SK-N-MC (cell line): ENCODE data around the gene PTX4.

Experiments
- DNase-seq: peaks from one replicate; pipeline ENCODE4 v3.0.0-alpha.2; 2011; ENCODE audit warnings: low read depth, low spot score
- H3K27ac ChIP-seq: fragments of 200-600 bp; sonication (generic); 2 replicates; pipeline ENCODE4 v1.5.1; 2016; ENCODE audit warnings: mixed run types
- H3K36me3 ChIP-seq: fragments of 200-600 bp; sonication (generic); 2 replicates; pipeline ENCODE4 v1.6.1; 2017; ENCODE audit warnings: antibody characterized with exemption, low read length, mixed read lengths; ENCODE audit not compliant: insufficient read depth
- H3K4me3 ChIP-seq: fragments of 200-600 bp; sonication (generic); 2 replicates; pipeline ENCODE4 v1.5.1; 2016
- H3K9ac ChIP-seq: fragments of 200-600 bp; sonication (generic); 2 replicates; pipeline ENCODE4 v1.8.0; 2017; ENCODE audit warnings: mixed run types, mixed read lengths; ENCODE audit not compliant: insufficient read length
- H3K9me3 ChIP-seq: fragments of 200-600 bp; sonication (generic); 2 replicates; pipeline ENCODE4 v1.6.1; 2017; ENCODE audit warnings: low read depth, mild to moderate bottlenecking, antibody characterized with exemption, low read length, moderate library complexity, mixed read lengths
- EZH2 ChIP-seq: fragments of 200-600 bp; sonication (generic); IDR thresholded peaks from one replicate; pipeline ENCODE4 v1.6.1; 2017; ENCODE audit warnings: antibody characterized with exemption
- FOXP2 ChIP-seq: optimal IDR thresholded peaks from 2 replicates; pipeline ENCODE3; 2011; ENCODE audit warnings: mild to moderate bottlenecking, moderate library complexity; ENCODE audit not compliant: insufficient read depth; ENCODE audit errors: extremely low read length, control extremely low read depth
- POLR2AphosphoS5 ChIP-seq: IDR thresholded peaks from 2 replicates; pipeline ENCODE4 v1.6.1; 2012; ENCODE audit warnings: mild to moderate bottlenecking, low read depth, low read length, borderline replicate concordance

The PTX4 gene

DNA sequence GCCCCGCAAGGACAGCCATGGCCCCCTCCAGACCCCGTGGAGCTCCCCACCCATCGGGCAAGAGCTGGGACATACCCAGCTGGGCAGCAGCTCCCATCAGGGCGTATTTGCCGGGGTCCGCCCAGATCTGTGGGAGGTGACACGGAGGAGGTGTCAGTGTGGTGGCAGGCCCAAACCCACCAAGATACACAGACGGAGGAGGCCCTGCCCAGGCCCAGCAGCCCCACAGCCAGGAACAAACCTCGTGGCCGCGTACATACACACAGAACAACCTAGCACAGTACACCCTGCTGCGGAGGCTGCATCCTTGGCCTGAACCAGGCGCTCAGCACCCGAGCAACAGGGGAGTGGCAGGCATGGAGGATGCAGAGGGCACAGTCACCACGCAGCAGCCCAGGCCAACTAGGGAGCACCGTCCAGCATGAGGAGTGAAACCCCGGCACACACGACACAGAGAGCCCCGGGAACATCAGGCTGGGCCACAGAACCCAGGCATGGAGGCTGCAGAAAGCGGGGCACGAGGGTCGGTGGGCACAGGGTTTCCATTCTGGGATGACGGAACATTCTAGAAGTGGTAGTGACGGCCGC, 39.4 kb downstream of the PTX4 start:
- no peak for TF ChIP-seq POLR2AphosphoS5
- no peak for TF ChIP-seq FOXP2
- no peak for TF ChIP-seq EZH2
- H3K9ac ChIP-seq: no peak overlapping the region
- no peak overlapping the region for H3K4me3 ChIP-seq
- no peak overlapping the region for H3K27ac ChIP-seq
- H3K9me3 ChIP-seq: no peaks in the 10 kb centered on the region
- H3K36me3 ChIP-seq: peaks cover 5% of the 10 kb centered on the region; the same call in 1 of the 2 replicates
- DNase-seq: no peak

DNA sequence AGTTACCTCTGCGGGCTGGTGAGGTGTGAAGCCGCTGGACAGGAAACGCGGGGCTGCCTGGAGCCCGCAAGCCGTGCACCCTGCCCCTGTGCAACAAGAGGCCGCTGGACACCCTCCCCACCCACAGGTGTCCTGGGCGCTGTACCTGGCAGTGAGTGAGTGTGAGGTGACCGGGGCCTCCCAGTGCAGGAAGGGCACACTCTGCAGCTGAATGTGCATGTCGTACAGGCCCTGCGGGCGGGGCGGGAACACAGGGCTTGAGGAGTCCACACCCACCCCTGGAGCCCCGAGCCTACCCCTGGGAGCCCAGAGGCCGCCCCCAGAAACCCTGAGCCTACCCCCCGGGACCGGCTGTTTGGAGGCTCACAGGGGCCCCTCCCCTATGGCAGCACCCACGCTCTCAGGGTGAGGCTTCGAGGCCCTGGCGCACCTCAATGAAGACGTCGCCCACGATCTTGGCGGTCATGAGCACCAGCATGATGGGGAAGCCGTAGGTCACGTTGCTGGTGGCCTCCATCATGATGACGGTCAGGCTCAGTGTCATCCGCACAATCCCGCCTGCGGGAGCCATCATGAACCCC, 40.1 kb downstream of the PTX4 start:
- H3K27ac ChIP-seq: no peak overlapping the region
- H3K9ac ChIP-seq: no peak overlapping the region
- H3K36me3 ChIP-seq: peaks cover 3% of the 10 kb centered on the region; the same call in 1 of the 2 replicates
- no peak for TF ChIP-seq POLR2AphosphoS5
- TF ChIP-seq EZH2: no peak
- no peak for TF ChIP-seq FOXP2
- H3K9me3 ChIP-seq: no peaks in the 10 kb centered on the region
- H3K4me3 ChIP-seq: no peak overlapping the region
- no peak for DNase-seq

DNA sequence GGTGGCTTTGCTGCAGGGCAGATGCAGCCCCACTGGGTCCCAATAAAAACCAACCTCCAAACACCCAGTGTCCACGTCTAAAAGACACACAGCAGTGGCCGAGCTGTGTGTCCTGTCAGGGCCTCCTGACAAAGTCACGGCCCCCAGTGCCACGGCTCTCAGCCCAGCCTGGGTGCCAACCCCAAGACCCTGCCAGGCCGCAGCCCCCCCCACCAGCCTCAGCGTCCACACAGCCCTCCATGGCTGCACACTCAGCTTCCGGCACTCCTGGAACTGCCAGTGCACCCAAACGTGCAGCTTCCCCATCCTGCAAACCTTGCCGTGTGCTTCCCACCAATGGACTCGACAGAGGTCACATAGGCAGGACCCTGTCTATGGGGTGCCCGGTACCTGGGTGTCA, 40.8 kb downstream of the PTX4 start:
- TF ChIP-seq FOXP2: no peak
- no peak for TF ChIP-seq POLR2AphosphoS5
- no peak for TF ChIP-seq EZH2
- no peaks in the 10 kb centered on the region; the same call in 1 of the 2 replicates for H3K36me3 ChIP-seq
- no peak overlapping the region for H3K9ac ChIP-seq
- no peak overlapping the region for H3K4me3 ChIP-seq
- H3K27ac ChIP-seq: no peak overlapping the region
- no peak for DNase-seq
- no peaks in the 10 kb centered on the region for H3K9me3 ChIP-seq

DNA sequence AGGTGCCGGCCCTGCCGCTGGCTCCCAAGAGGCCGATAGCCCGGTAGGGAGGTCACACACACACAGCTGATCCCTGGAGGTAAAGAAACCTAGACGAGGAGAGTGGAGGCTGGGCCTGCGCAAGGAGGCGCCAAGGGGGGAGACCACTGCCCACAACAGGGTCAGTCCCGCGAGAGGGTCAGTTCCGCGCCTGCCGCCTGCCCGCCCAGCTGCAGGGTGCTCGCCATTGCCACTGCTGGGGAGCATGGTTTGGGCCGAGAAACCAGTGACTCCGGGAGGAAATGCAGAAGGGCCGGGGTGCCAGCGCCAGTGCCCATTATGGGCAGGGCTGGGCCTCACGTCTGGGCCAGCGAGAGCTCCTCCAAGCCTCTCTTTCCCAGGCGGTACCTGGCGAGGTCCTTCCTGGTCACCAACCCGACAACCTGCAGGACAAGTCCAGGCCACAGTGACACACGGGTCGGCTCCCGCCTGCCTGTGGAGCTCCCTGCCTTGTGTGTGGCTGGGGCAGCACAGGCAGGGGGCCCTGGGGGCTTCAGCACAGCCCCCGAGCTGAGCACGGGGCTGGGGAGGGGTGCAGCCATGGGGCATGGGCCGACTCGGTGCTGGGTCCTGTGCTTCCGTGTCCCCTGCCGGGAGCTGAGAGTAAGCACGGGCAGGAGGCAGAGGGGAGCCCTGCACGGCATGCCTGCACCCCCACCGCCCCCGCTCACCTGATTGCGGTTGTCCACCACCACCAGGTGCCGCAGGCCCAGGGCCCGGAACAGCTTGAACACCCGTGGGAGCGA, 42.3 kb downstream of the PTX4 start:
- Histone ChIP-seq H3K9me3 (no peaks in the 10 kb centered on the region), H3K4me3 (no peak overlapping the region), H3K27ac (no peak overlapping the region), H3K36me3 (no peaks in the 10 kb centered on the region; the same call in 1 of the 2 replicates), H3K9ac (no peak overlapping the region)
- TF ChIP-seq FOXP2: no peak
- no peak for TF ChIP-seq EZH2
- TF ChIP-seq POLR2AphosphoS5: no peak
- DNase-seq: no peak

DNA sequence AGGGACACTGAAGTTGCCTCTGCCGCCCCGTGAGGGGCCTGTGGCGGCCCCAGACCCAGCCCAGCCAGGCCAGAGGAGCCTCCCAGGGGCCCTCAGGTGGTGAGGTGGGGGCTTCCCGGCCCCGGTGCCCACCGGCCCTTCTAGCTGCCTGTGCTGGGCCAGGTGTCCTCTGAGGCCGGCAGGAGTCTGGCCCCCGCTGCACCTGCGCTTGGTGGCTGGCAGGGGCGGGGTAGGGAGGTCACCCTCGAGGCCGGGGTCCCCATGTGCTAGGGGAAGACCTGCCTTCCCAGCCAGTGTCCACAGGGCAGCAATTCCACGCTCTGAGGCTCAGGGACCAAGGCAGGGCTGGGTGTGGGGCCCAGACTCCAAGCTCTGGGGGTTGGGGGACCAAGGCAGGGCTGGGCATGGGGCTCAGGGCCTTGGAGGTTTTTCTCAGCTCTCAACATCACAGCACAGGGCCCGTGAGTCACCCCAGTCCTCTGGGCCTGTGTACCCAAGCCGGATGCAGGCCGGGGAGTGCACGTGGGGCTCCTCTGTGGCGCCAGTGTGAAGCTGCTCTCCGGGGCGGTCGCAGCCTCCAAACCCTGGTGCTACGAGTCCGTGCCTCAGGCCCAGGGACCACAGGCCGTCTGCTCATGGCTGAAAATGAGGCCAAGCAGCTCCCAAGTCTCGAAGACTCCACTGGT, 43.1 kb downstream of the PTX4 start:
- Histone ChIP-seq H3K27ac (no peak overlapping the region), H3K9ac (no peak overlapping the region), H3K4me3 (no peak overlapping the region), H3K9me3 (no peaks in the 10 kb centered on the region), H3K36me3 (no peaks in the 10 kb centered on the region)
- TF ChIP-seq POLR2AphosphoS5 (no peak), EZH2 (no peak), FOXP2 (no peak)
- DNase-seq: no peak

DNA sequence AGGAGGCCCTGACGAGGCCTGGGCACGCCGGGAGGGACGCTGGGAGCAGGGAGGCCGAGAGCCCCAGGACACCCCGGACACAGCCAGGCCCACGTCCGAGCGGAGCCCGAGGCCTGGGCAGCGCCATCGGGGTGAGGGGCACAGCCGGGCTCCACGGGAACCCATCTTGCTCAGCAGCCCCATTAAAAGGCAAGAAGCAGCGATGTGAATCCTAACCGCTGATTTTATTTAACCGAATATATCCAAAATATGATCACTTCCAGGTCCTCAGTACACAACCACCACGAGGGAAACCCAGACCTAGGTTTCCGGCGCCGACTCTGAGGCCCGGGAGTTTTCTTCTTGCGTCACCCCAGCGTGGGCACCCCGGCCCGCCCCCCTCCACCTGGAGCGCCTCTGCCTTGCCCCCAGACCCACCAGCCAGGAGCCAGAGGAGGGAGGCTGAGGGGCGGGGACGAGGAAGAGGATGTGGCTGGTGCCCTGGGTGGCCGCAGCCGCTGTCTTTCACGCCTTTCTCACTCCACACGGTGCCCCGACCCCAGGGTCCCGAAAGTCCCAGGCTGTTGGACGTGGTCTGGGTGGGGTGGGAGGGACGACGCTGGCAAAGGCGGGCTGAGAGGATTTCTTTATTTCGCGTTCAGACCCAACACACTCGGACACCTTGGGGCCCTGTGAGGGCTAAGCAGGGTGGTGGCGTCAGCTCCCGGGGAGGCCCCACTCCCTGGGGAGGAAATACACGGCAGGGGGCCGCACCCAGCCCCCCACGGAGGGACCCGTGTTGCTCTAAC, 43.8 kb downstream of the PTX4 start:
- H3K9me3 ChIP-seq: no peaks in the 10 kb centered on the region
- H3K9ac ChIP-seq: no peak overlapping the region
- no peaks in the 10 kb centered on the region for H3K36me3 ChIP-seq

DNA sequence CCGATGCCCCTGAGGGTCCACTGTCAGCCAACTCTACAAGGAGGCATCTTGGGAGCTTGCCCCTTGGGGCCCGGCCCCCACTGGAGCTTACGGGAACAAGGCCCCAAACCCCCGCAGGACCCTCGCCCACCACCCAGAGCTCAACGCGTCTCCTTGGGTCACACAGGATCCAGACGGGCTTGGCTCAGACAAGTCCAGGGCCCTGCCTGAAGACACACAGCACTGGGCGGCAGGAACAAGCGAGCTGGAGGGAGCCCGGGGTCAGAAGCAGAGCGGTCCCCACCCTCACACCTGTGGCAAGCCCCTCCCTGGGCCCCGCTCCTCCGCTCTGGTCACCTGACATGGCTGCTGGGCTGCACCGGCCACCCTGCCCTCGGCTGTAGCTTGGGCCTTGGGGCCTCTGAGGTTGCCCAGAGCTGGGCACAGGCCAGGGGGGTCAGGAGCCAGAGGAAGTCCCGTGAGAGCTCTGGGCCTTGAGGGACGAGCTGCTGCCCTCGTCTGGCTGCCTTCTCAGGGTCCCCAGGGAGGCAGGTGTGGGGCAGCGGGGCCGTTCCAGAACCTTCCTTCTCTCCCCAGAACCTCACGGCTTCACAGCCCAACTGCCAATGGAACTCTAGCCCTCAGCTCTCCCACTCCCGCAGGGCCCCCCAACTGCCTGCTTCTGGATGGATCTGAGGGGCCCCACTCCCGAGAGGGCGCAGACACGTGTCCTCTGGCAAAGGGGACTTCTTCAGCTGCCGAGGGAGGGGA, 44.6 kb downstream of the PTX4 start, which contains the start of gene CCDC154:
CCDC154 (minus strand) TSS at position 577 of the 750 bp plus-strand sequence; CDS start at position 343, 234 bp downstream.
- DNase-seq: no peak
- Histone ChIP-seq H3K36me3 (no peaks in the 10 kb centered on the region), H3K9me3 (no peaks in the 10 kb centered on the region), H3K9ac (no peak within 1 kb of the TSS), H3K27ac (no peak within 1 kb of the TSS), H3K4me3 (no peak within 1 kb of the TSS)
- TF ChIP-seq POLR2AphosphoS5 (no peak), FOXP2 (no peak), EZH2 (no peak)

More for the DNA sequence above, 43.8 kb downstream of the PTX4 start:
- TF ChIP-seq EZH2 (no peak), POLR2AphosphoS5 (no peak), FOXP2 (no peak)
- DNase-seq: no peak
- Histone ChIP-seq H3K4me3 (no peak overlapping the region), H3K27ac (no peak overlapping the region)
